ENCODE measurements around the gene FRMD1. TPM values are rescaled to one million over a fixed set of nuclear protein-coding genes. Genes with fewer than 3 reads are reported as not detected.

The FRMD1 gene
- total and polyA plus RNA-seq, 9 donors: 0.13 to 0.89 (median 0.33) TPM

DNA sequence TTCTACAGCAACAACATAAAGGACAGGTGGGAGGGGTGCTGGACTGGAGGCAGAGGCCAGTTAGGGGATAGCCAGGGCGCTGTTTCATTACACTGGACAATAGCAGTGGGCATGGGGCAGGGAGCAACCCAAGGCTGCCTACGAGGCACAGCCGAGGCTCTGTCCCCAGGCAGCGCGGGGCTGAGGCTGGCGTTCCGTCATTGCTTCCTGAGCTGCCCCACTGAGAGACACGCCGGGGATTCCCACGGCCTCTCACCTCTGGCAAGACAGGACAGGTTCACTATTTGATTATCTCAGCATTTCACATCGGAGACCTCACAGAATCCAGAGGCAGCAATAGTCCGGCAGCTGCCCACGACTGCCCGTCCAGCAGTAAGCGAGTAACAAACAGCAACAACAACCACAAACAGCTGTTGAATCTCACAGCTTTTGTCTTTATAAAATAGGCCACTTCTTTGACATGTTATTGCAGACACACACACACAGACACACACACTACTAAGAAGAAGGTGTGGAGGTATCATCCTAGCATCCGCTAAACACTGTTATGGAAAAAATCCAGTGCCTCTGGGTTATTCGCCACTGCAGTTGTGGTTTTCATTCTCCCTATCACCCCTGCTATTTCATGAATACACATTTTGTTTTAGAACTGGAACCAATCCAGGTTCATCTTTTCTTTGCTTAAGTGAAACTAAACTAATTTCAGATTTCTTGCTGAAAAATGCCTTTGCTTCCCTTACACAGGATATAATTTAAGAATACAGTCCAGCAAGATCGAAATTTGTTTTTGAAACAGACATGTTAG, 62.1 kb downstream of the FRMD1 start:
- no peaks in the 10 kb centered on the region for H3K36me3 ChIP-seq (ENCODE audit: control insufficient read depth, insufficient read depth, low read length)
- H3K27ac ChIP-seq (ENCODE audit: low read length): no peak overlapping the region
- H3K9me3 ChIP-seq (replicated peaks; ENCODE audit: control insufficient read depth, low read depth, low read length): peaks cover 6% of the 10 kb centered on the region
- peak; percentile 76 for DNase-seq
- WGBS (ENCODE audit: insufficient coverage): 61% methylated on average over 9 of the region's 18 CpGs
- H3K4me1 ChIP-seq (ENCODE audit: control insufficient read depth, insufficient read depth, low read length): peaks cover 17% of the 10 kb centered on the region
- H3K4me3 ChIP-seq (ENCODE audit: low read length): no peak overlapping the region
- no peaks in the 10 kb centered on the region for H3K27me3 ChIP-seq (ENCODE audit: control insufficient read depth, insufficient read depth, low read length)

GRCh38 chr6:168016176-168016620, 62.8 kb downstream of the FRMD1 start:
- 54% methylated on average over 13 of the region's 18 CpGs for WGBS (ENCODE audit: insufficient coverage)

DNA sequence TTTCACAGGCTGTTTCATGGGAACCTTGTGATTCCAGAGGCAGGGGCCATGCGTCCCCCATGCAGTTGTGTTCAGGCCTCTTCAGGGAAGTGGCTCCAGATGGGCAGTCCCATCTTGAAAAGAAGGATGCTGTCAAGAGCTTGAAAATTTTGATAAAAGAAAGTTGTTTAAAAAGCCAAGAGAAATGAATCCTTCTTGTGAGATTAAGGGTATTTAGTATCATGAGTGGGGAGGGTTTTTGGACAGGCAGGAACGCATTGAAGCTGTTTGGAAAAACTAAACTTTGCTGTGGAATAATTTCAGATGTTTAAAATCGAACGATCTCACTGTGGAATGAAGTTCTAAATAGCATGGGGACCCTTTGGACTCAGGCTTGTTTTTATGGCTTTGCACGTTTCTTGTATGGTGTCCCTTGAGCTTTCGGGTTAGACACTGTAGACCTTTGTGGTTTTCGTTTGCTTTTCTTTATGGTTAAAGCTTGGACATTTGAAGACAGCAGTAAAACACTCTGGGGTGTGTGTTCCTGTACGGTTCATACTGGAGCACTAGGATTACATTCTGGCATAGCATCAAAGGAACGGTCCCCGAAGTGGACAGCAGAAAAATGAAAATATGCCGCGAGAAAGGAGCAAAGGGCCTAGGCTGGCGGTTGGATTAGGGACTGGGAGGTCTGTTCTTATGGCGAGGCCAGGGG, 63.4 kb downstream of the FRMD1 start:
- WGBS (ENCODE audit: insufficient coverage): 22% methylated on average over 14 of the region's 14 CpGs
- peaks cover 17% of the 10 kb centered on the region for H3K4me1 ChIP-seq (ENCODE audit: control insufficient read depth, insufficient read depth, low read length)
- H3K9me3 ChIP-seq (replicated peaks; ENCODE audit: control insufficient read depth, low read depth, low read length): peaks cover 16% of the 10 kb centered on the region
- peak; percentile 74 for DNase-seq
- H3K27me3 ChIP-seq (ENCODE audit: control insufficient read depth, insufficient read depth, low read length): no peaks in the 10 kb centered on the region
- H3K27ac ChIP-seq (ENCODE audit: low read length): no peak overlapping the region
- H3K4me3 ChIP-seq (ENCODE audit: low read length): no peak overlapping the region
- no peaks in the 10 kb centered on the region for H3K36me3 ChIP-seq (ENCODE audit: control insufficient read depth, insufficient read depth, low read length)

More at GRCh38 chr6:168016176-168016620, 62.8 kb downstream of the FRMD1 start:
- no peak for DNase-seq
- H3K9me3 ChIP-seq (replicated peaks; ENCODE audit: control insufficient read depth, low read depth, low read length): peaks cover 11% of the 10 kb centered on the region
- no peak overlapping the region for H3K27ac ChIP-seq (ENCODE audit: low read length)
- H3K4me3 ChIP-seq (ENCODE audit: low read length): no peak overlapping the region
- H3K4me1 ChIP-seq (ENCODE audit: control insufficient read depth, insufficient read depth, low read length): peaks cover 17% of the 10 kb centered on the region
- H3K36me3 ChIP-seq (ENCODE audit: control insufficient read depth, insufficient read depth, low read length): no peaks in the 10 kb centered on the region
- H3K27me3 ChIP-seq (ENCODE audit: control insufficient read depth, insufficient read depth, low read length): no peaks in the 10 kb centered on the region

- Histone ChIP-seq H3K27me3 (ENCODE audit: control insufficient read depth, insufficient read depth, low read length) (no peaks in the 10 kb centered on the region), H3K36me3 (ENCODE audit: control insufficient read depth, insufficient read depth, low read length) (no peaks in the 10 kb centered on the region), H3K27ac (ENCODE audit: low read length) (no peak overlapping the region), H3K4me1 (ENCODE audit: control insufficient read depth, insufficient read depth, low read length) (peaks cover 17% of the 10 kb centered on the region), H3K9me3 (replicated peaks; ENCODE audit: control insufficient read depth, low read depth, low read length) (peaks cover 16% of the 10 kb centered on the region), H3K4me3 (ENCODE audit: low read length) (no peak overlapping the region)
- 37% methylated on average over 3 of the region's 4 CpGs for WGBS (ENCODE audit: insufficient coverage)
- DNase-seq: peak; percentile 69
Measured at GRCh38 chr6:168015009-168015408, 64.0 kb downstream of the FRMD1 start.

- WGBS (ENCODE audit: insufficient coverage): no CpG with 5 or more reads among the region's 6 CpGs
- peak; percentile 92 for DNase-seq
- H3K36me3 ChIP-seq (ENCODE audit: control insufficient read depth, insufficient read depth, low read length): no peaks in the 10 kb centered on the region
- H3K27ac ChIP-seq (ENCODE audit: low read length): no peak overlapping the region
- H3K27me3 ChIP-seq (ENCODE audit: control insufficient read depth, insufficient read depth, low read length): no peaks in the 10 kb centered on the region
- H3K9me3 ChIP-seq (replicated peaks; ENCODE audit: control insufficient read depth, low read depth, low read length): peaks cover 16% of the 10 kb centered on the region
- H3K4me1 ChIP-seq (ENCODE audit: control insufficient read depth, insufficient read depth, low read length): peaks cover 17% of the 10 kb centered on the region
- H3K4me3 ChIP-seq (ENCODE audit: low read length): no peak overlapping the region
Measured at GRCh38 chr6:168014428-168014827, 64.6 kb downstream of the FRMD1 start.

- H3K36me3 ChIP-seq (ENCODE audit: control insufficient read depth, insufficient read depth, low read length): no peaks in the 10 kb centered on the region
- H3K27me3 ChIP-seq (ENCODE audit: control insufficient read depth, insufficient read depth, low read length): no peaks in the 10 kb centered on the region
- H3K4me3 ChIP-seq (ENCODE audit: low read length): no peak overlapping the region
- peaks cover 18% of the 10 kb centered on the region for H3K9me3 ChIP-seq (replicated peaks; ENCODE audit: control insufficient read depth, low read depth, low read length)
- peaks cover 17% of the 10 kb centered on the region for H3K4me1 ChIP-seq (ENCODE audit: control insufficient read depth, insufficient read depth, low read length)
- no peak overlapping the region for H3K27ac ChIP-seq (ENCODE audit: low read length)
- WGBS (ENCODE audit: insufficient coverage): 71% methylated on average over 7 of the region's 7 CpGs
- no peak for DNase-seq
Measured at GRCh38 chr6:168013250-168013915, 65.6 kb downstream of the FRMD1 start.

GRCh38 chr6:168012431-168013249, 66.4 kb downstream of the FRMD1 start:
- 83% methylated on average over 13 of the region's 13 CpGs for WGBS (ENCODE audit: insufficient coverage)
- Histone ChIP-seq H3K9me3 (replicated peaks; ENCODE audit: control insufficient read depth, low read depth, low read length) (peaks cover 18% of the 10 kb centered on the region), H3K4me3 (ENCODE audit: low read length) (no peak overlapping the region), H3K36me3 (ENCODE audit: control insufficient read depth, insufficient read depth, low read length) (no peaks in the 10 kb centered on the region), H3K27ac (ENCODE audit: low read length) (no peak overlapping the region), H3K27me3 (ENCODE audit: control insufficient read depth, insufficient read depth, low read length) (no peaks in the 10 kb centered on the region), H3K4me1 (ENCODE audit: control insufficient read depth, insufficient read depth, low read length) (peaks cover 17% of the 10 kb centered on the region)
- DNase-seq: no peak

DNA sequence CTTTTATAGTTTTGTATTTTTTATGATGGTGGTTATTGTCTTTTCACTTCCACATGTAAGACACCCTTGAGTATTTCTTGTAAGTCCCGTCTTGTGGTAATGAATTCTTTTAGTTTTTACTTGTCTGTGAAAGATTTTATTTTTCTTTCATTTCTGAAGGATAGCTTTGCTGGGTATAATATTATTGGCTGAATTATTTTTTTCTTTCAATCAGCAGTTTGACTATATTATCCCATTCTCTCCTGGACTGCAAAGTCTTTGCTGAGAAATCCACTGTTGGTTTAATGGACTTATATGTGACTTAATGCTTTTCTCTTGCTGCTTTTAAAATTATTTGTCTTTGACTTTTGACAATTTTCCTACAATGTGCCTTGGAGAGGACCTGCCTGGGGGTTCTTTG, 67.7 kb downstream of the FRMD1 start:
- H3K27ac ChIP-seq (ENCODE audit: low read length): no peak overlapping the region
- H3K4me3 ChIP-seq (ENCODE audit: low read length): no peak overlapping the region
- no peaks in the 10 kb centered on the region for H3K27me3 ChIP-seq (ENCODE audit: control insufficient read depth, insufficient read depth, low read length)
- no peak for DNase-seq
- H3K9me3 ChIP-seq (replicated peaks; ENCODE audit: control insufficient read depth, low read depth, low read length): peaks cover 18% of the 10 kb centered on the region
- peaks cover 11% of the 10 kb centered on the region for H3K4me1 ChIP-seq (ENCODE audit: control insufficient read depth, insufficient read depth, low read length)
- no peaks in the 10 kb centered on the region for H3K36me3 ChIP-seq (ENCODE audit: control insufficient read depth, insufficient read depth, low read length)
- WGBS (ENCODE audit: insufficient coverage): no CpG with 5 or more reads among the region's 1 CpG

DNA sequence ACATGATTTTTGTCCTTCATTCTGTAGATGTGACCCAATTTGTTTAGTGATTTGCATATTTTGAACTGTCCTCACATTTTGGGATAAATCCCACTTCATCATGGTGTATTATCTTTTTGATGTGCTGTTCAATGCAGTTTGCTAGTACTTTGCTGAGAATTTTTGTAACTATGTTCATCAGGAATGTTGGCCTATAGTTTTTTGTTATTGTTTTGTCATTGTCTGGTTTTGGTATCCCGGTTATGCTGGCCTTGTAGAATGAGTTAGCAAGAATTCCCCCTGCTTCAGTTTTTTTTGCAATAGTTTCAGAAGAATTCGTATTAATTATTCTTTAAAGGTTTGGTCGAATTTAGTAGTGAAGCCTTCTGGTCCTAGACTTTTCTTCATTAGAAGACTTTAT, 69.7 kb downstream of the FRMD1 start:
- Histone ChIP-seq H3K9me3 (replicated peaks; ENCODE audit: control insufficient read depth, low read depth, low read length) (peaks cover 18% of the 10 kb centered on the region), H3K36me3 (ENCODE audit: control insufficient read depth, insufficient read depth, low read length) (no peaks in the 10 kb centered on the region), H3K27me3 (ENCODE audit: control insufficient read depth, insufficient read depth, low read length) (no peaks in the 10 kb centered on the region), H3K4me1 (ENCODE audit: control insufficient read depth, insufficient read depth, low read length) (peaks cover 2% of the 10 kb centered on the region), H3K27ac (ENCODE audit: low read length) (no peak overlapping the region), H3K4me3 (ENCODE audit: low read length) (no peak overlapping the region)
- WGBS (ENCODE audit: insufficient coverage): 80% methylated on average over 1 of the region's 3 CpGs
- no peak for DNase-seq
